ENCODE data around the gene ZFAND6. TPM values are rescaled to one million over a fixed set of nuclear protein-coding genes. Genes with fewer than 3 reads are reported as not detected.

The ZFAND6 gene
- total and polyA plus RNA-seq, 7 experiments from 2014 or later, result 51.0 to 113 (median 79.8) TPM

- Mint-ChIP-seq H3K9me3 (no peaks in the 10 kb centered on the region), H3K4me3 (no peak overlapping the region), H3K36me3 (peaks cover 0 to 24% (median 0%) of the 10 kb centered on the region in 5 donors), H3K27me3 (peaks cover 0 to 2% (median 0%) of the 10 kb centered on the region in 5 donors), H3K4me1 (peaks cover 4 to 62% (median 29%) of the 10 kb centered on the region in 7 donors), H3K27ac (no peak overlapping the region)
- Histone ChIP-seq H3K36me3 (ENCODE audit: control insufficient read depth in 2 of 3, insufficient read depth in 3 of 3, low read length in 3 of 3) (peaks cover 0 to 8% (median 0%) of the 10 kb centered on the region in 3 experiments), H3K27me3 (ENCODE audit: control insufficient read depth in 2 of 2, insufficient read depth in 2 of 2, low read length in 2 of 2) (no peaks in the 10 kb centered on the region), H3K4me3 (ENCODE audit: low read length) (no peak overlapping the region), H3K4me1 (ENCODE audit: control insufficient read depth in 2 of 2, insufficient read depth in 2 of 2, low read length in 2 of 2) (peaks cover 3 to 7% of the 10 kb centered on the region in 2 donors), H3K9me3 (ENCODE audit: control insufficient read depth in 2 of 3, low read length in 3 of 3) (no peaks in the 10 kb centered on the region), H3K27ac (ENCODE audit: low read depth, low read length) (no peak overlapping the region)
- no peak for ATAC-seq
- intact Hi-C loops (cut with micrococcal nuclease), result no loop called here
- DNase-seq, result no peak
- CTCF ChIA-PET, result no interaction called here
- POLR2A ChIA-PET, result no interaction called here
Observed at GRCh38 chr15:80156176-80156720, 96.8 kb downstream of the ZFAND6 start.

DNA sequence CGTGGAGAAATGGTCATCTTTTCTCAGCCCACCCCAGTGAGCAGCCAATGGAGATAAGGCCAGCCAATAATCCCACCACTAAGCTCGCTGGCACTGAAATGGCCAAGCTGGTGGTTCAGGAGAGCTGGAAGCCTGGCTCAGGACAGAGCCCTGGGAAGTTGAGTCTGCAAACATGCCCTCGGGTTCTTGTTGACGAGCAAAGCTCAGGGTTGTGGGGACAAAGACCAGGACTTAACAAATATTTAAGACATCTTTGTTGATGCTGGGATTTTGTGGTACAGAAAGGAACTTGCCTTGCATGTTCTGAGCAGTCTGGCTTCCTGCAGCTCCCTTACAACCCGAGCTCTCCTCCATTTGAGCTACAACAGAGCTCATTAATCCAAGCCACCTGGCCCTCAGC, 97.7 kb downstream of the ZFAND6 start:
- Mint-ChIP-seq H3K27me3 (no peaks in the 10 kb centered on the region), H3K36me3 (peaks cover 0 to 33% (median 4%) of the 10 kb centered on the region in 5 donors), H3K4me1 (peaks cover 8 to 59% (median 25%) of the 10 kb centered on the region in 7 donors), H3K27ac (no peak overlapping the region), H3K4me3 (no peak overlapping the region), H3K9me3 (no peaks in the 10 kb centered on the region)
- Histone ChIP-seq H3K27me3 (ENCODE audit: control insufficient read depth in 2 of 2, insufficient read depth in 2 of 2, low read length in 2 of 2) (no peaks in the 10 kb centered on the region), H3K36me3 (ENCODE audit: control insufficient read depth in 2 of 3, insufficient read depth in 3 of 3, low read length in 3 of 3) (peaks cover 0 to 8% (median 0%) of the 10 kb centered on the region in 3 experiments), H3K4me1 (ENCODE audit: control insufficient read depth in 2 of 2, insufficient read depth in 2 of 2, low read length in 2 of 2) (peaks cover 3 to 7% of the 10 kb centered on the region in 2 donors), H3K4me3 (ENCODE audit: low read length) (no peak overlapping the region), H3K27ac (ENCODE audit: low read depth, low read length) (no peak overlapping the region), H3K9me3 (ENCODE audit: control insufficient read depth in 2 of 3, low read length in 3 of 3) (no peaks in the 10 kb centered on the region)
- ChIA-PET POLR2A (no interaction called here), CTCF (no interaction called here)
- intact Hi-C loops (cut with micrococcal nuclease), result no loop called here
- ATAC-seq, result no peak
- no peak for DNase-seq

DNA sequence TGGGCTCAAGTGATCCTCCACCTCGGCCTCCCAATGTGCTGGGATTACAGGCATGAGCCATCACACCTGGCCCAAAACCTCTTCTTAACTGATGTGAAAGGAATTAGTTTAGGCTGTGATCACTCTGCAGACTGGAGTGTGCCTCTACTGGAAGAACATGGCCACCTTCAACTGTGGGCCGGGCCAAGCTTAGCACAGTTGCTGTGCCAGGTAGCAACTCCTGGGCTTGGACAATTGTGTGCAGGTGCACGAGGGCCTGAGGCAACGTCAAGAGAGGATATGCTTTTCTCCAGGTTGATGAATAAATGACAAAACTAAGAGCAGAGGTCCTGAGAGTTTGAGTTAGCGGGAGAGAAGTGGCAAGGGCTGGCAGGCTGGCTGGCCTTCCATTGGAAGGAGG, 99.8 kb downstream of the ZFAND6 start:
- ChIA-PET POLR2A (no interaction called here), CTCF (no interaction called here)
- peaks cover 0 to 16% (median 0%) of the 10 kb centered on the region in 3 experiments for H3K36me3 ChIP-seq (ENCODE audit: control insufficient read depth in 2 of 3, insufficient read depth in 3 of 3, low read length in 3 of 3)
- no peak overlapping the region for H3K4me3 ChIP-seq (ENCODE audit: low read length)
- no peak overlapping the region for H3K27ac ChIP-seq (ENCODE audit: low read depth, low read length)
- ATAC-seq, result no peak
- Mint-ChIP-seq H3K27me3 (no peaks in the 10 kb centered on the region), H3K36me3 (peaks cover 0 to 50% (median 15%) of the 10 kb centered on the region in 5 donors), H3K4me3 (no peak overlapping the region), H3K27ac (peak overlapping the region in 1 of 9 donors; percentile 38), H3K4me1 (peaks cover 8 to 44% (median 20%) of the 10 kb centered on the region in 7 donors), H3K9me3 (no peaks in the 10 kb centered on the region)
- peaks cover 0 to 3% of the 10 kb centered on the region in 2 donors for H3K4me1 ChIP-seq (ENCODE audit: control insufficient read depth in 2 of 2, insufficient read depth in 2 of 2, low read length in 2 of 2)
- H3K9me3 ChIP-seq (ENCODE audit: control insufficient read depth in 2 of 3, low read length in 3 of 3), result no peaks in the 10 kb centered on the region
- intact Hi-C loops (cut with micrococcal nuclease), result no loop called here
- DNase-seq, result no peak
- no peaks in the 10 kb centered on the region for H3K27me3 ChIP-seq (ENCODE audit: control insufficient read depth in 2 of 2, insufficient read depth in 2 of 2, low read length in 2 of 2)

- Mint-ChIP-seq H3K36me3 (peaks cover 0 to 53% (median 16%) of the 10 kb centered on the region in 5 donors), H3K4me1 (peaks cover 8 to 38% (median 14%) of the 10 kb centered on the region in 7 donors), H3K9me3 (no peaks in the 10 kb centered on the region), H3K4me3 (no peak overlapping the region), H3K27ac (peak overlapping the region in 2 of 9 donors; percentile 18 to 91), H3K27me3 (no peaks in the 10 kb centered on the region)
- intact Hi-C loops (cut with micrococcal nuclease), result loop anchor here in 1 of 2 donors (1.0 kb wide), 1 partner anchor 192 kb away; no protein-coding TSS in a partner anchor
- POLR2A ChIA-PET, result no interaction called here
- Histone ChIP-seq H3K9me3 (ENCODE audit: control insufficient read depth in 2 of 3, low read length in 3 of 3) (no peaks in the 10 kb centered on the region), H3K4me3 (ENCODE audit: low read length) (no peak overlapping the region), H3K36me3 (ENCODE audit: control insufficient read depth in 2 of 3, insufficient read depth in 3 of 3, low read length in 3 of 3) (peaks cover 0 to 16% (median 0%) of the 10 kb centered on the region in 3 experiments), H3K27ac (ENCODE audit: low read depth, low read length) (no peak overlapping the region), H3K4me1 (ENCODE audit: control insufficient read depth in 2 of 2, insufficient read depth in 2 of 2, low read length in 2 of 2) (peaks cover 0 to 3% of the 10 kb centered on the region in 2 donors), H3K27me3 (ENCODE audit: control insufficient read depth in 2 of 2, insufficient read depth in 2 of 2, low read length in 2 of 2) (no peaks in the 10 kb centered on the region)
- CTCF ChIA-PET, result interaction anchor here (1.0 to 1.2 kb wide), 2 partner anchors 70 to 779 kb away, joined by 3 read pairs; no protein-coding TSS in a partner anchor
- DNase-seq (no peak), ATAC-seq (peak; percentile 13)
Observed at GRCh38 chr15:80159811-80160569, 100.5 kb downstream of the ZFAND6 start.

- peak; percentile 94 for ATAC-seq
- H3K4me3 Mint-ChIP-seq, result peak overlapping the region in 1 of 10 donors; percentile 73
- Histone ChIP-seq H3K27me3 (ENCODE audit: control insufficient read depth in 2 of 2, insufficient read depth in 2 of 2, low read length in 2 of 2) (no peaks in the 10 kb centered on the region), H3K27ac (ENCODE audit: low read depth, low read length) (no peak overlapping the region), H3K4me1 (ENCODE audit: control insufficient read depth in 2 of 2, insufficient read depth in 2 of 2, low read length in 2 of 2) (peaks cover 0 to 3% of the 10 kb centered on the region in 2 donors), H3K36me3 (ENCODE audit: control insufficient read depth in 2 of 3, insufficient read depth in 3 of 3, low read length in 3 of 3) (peaks cover 0 to 16% (median 0%) of the 10 kb centered on the region in 3 experiments), H3K9me3 (ENCODE audit: control insufficient read depth in 2 of 3, low read length in 3 of 3) (no peaks in the 10 kb centered on the region), H3K4me3 (ENCODE audit: low read length) (no peak overlapping the region)
- H3K27me3 Mint-ChIP-seq, result no peaks in the 10 kb centered on the region
- ChIA-PET CTCF (interaction anchor here (1.0 to 1.2 kb wide), 2 partner anchors 71 to 780 kb away, joined by 3 read pairs; no protein-coding TSS in a partner anchor), POLR2A (interaction anchor here (0.9 kb wide), 1 partner anchor 239 kb away, joined by 4 read pairs; no protein-coding TSS in a partner anchor)
- peak overlapping the region in 3 of 9 donors; percentile 18 to 91 (median 46) for H3K27ac Mint-ChIP-seq
- peaks cover 0 to 49% (median 16%) of the 10 kb centered on the region in 5 donors for H3K36me3 Mint-ChIP-seq
- H3K4me1 Mint-ChIP-seq, result peaks cover 8 to 31% (median 11%) of the 10 kb centered on the region in 7 donors
- peak in 1 of 9 donors; percentile 46 for DNase-seq
- intact Hi-C loops (cut with micrococcal nuclease), result loop anchor here in 1 of 2 donors (1.0 kb wide), 1 partner anchor 192 kb away; no protein-coding TSS in a partner anchor
- H3K9me3 Mint-ChIP-seq, result no peaks in the 10 kb centered on the region
Observed at GRCh38 chr15:80160570-80161156, 101.2 kb downstream of the ZFAND6 start.

DNA sequence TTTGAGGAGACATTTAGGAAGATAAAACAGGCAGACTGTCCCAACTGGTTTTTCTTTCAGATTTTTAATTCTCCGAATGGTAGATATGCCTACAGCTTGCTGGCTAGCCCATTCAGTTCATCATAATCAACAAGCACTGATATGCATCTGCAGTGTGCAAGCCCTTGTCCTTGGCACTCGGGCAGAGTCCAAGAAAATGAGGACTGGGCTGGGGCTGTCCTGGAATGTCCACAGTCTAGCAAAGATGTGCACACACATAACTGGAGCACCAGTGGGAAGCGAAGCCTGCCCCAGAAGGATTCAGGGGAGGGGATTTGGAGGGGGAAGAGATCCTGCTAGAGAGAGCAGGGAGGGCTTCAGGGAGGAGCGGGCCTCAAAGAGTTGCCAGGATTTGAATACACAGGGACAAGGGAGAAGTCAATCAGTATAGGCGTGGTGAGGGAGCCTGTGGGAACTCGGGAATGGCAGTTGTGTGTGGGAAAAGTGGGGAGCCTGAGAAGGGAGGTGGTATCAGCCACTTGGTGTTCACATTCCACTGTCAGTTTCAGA, 102.1 kb downstream of the ZFAND6 start:
- CTCF ChIA-PET, result interaction anchor here (1.2 kb wide), 1 partner anchor 781 kb away, joined by 3 read pairs; no protein-coding TSS in a partner anchor
- intact Hi-C loops (cut with micrococcal nuclease), result no loop called here
- POLR2A ChIA-PET, result interaction anchor here (0.9 kb wide), 1 partner anchor 239 kb away, joined by 4 read pairs; no protein-coding TSS in a partner anchor
- Mint-ChIP-seq H3K27me3 (no peaks in the 10 kb centered on the region), H3K27ac (peak overlapping the region in 2 of 9 donors; percentile 43 to 91), H3K4me1 (peaks cover 8 to 29% (median 10%) of the 10 kb centered on the region in 7 donors), H3K9me3 (no peaks in the 10 kb centered on the region), H3K36me3 (peaks cover 0 to 49% (median 16%) of the 10 kb centered on the region in 5 donors), H3K4me3 (peak overlapping the region in 1 of 10 donors; percentile 73)
- Histone ChIP-seq H3K27me3 (ENCODE audit: control insufficient read depth in 2 of 2, insufficient read depth in 2 of 2, low read length in 2 of 2) (no peaks in the 10 kb centered on the region), H3K36me3 (ENCODE audit: control insufficient read depth in 2 of 3, insufficient read depth in 3 of 3, low read length in 3 of 3) (peaks cover 0 to 16% (median 0%) of the 10 kb centered on the region in 3 experiments), H3K4me1 (ENCODE audit: control insufficient read depth in 2 of 2, insufficient read depth in 2 of 2, low read length in 2 of 2) (peaks cover 0 to 3% of the 10 kb centered on the region in 2 donors), H3K27ac (ENCODE audit: low read depth, low read length) (no peak overlapping the region), H3K9me3 (ENCODE audit: control insufficient read depth in 2 of 3, low read length in 3 of 3) (no peaks in the 10 kb centered on the region), H3K4me3 (ENCODE audit: low read length) (no peak overlapping the region)
- DNase-seq (no peak), ATAC-seq (no peak)

All from naive thymus-derived CD4-positive, alpha-beta T cell (primary cell).